Panc1 (cell line): ENCODE results near the gene NR5A1.

Experiments used
- CTCF ChIP-seq: fragments of 450-650 bp; IDR thresholded peaks from 2 replicates; pipeline ENCODE4 v1.5.1; 2017; ENCODE audit warnings: mild to moderate bottlenecking
- POLR2AphosphoS5 ChIP-seq: IDR thresholded peaks from 2 replicates; pipeline ENCODE4 v1.6.1; 2012; ENCODE audit warnings: mild to moderate bottlenecking, low read depth, low read length, moderate library complexity
- REST ChIP-seq, 2 experiments: IDR thresholded peaks; 2 replicates each; pipeline ENCODE4 v1.6.1; 2011 to 2012; ENCODE audit warnings: low read depth in 2 of 2, control low read depth in 1 of 2, low read length in 1 of 2, mild to moderate bottlenecking in 1 of 2, moderate library complexity in 1 of 2; ENCODE audit not compliant: insufficient read depth in 1 of 2
- TCF7L2 ChIP-seq: IDR thresholded peaks from 2 replicates; pipeline ENCODE4 v1.6.1; 2011; ENCODE audit warnings: mild to moderate bottlenecking, low read depth, low read length, inconsistent platforms

- TF ChIP-seq CTCF, result no peak
- no peak for TF ChIP-seq TCF7L2
- no peak for TF ChIP-seq REST (IDR thresholded peaks at IDR 0.05; ENCODE audit: insufficient read depth in 1 of 2, low read depth in 2 of 2, low read length in 1 of 2)
- TF ChIP-seq POLR2AphosphoS5, result no peak
These were observed 52.3 kb downstream of the NR5A1 start for GRCh38 chr9:124454791-124455443.
